Peyer's patch (tissue), 4 donors: ENCODE results near the gene CORO1C. TPM values are rescaled to one million over a fixed set of nuclear protein-coding genes. Genes with fewer than 3 reads are reported as not detected.

ENCODE experiments used
- DNase-seq, 3 donors: peaks; one replicate each; pipeline ENCODE4 v3.0.0-alpha.2; 2017 to 2019
- H3K27ac ChIP-seq, 4 donors: fragments of 200-600 bp; sonication (generic); one replicate each; pipeline ENCODE4 v1.5.1; 2016 to 2019
- H3K27me3 ChIP-seq, 2 donors: fragments of 200-600 bp; sonication (generic); one replicate each; pipeline ENCODE4 v1.5.1; 2019
- H3K36me3 ChIP-seq, 3 donors: fragments of 200-600 bp; sonication (generic); one replicate each; pipeline ENCODE4 v1.5.1; 2016 to 2019
- H3K4me1 ChIP-seq, 4 donors: fragments of 200-600 bp; sonication (generic); one replicate each; pipeline ENCODE4 v1.5.1; 2016 to 2019
- H3K4me3 ChIP-seq, 4 donors: fragments of 200-600 bp; sonication (generic); 1 replicate in 3 of 4; 2 replicates in 1 of 4; pipeline ENCODE4 v1.5.1; 2016 to 2019; ENCODE audit warnings: mild to moderate bottlenecking in 1 of 4
- H3K9me3 ChIP-seq, 4 donors: fragments of 200-600 bp; sonication (generic); one replicate each; pipeline ENCODE4 v1.5.1; 2016 to 2019; ENCODE audit warnings: mild to moderate bottlenecking in 1 of 4
- CTCF ChIP-seq, 6 experiments: fragments of 450-650 bp in 4 of 6; fragments of 200-600 bp in 2 of 6; sonication (generic) in 1 of 6; IDR thresholded peaks; one replicate each; pipeline ENCODE4 v1.5.1; 2017 to 2019; ENCODE audit warnings: antibody characterized with exemption in 6 of 6, mild to moderate bottlenecking in 3 of 6, moderate library complexity in 1 of 6
- POLR2A ChIP-seq, 2 donors: fragments of 450-650 bp; IDR thresholded peaks; one replicate each; pipeline ENCODE4 v1.5.1; 2017; ENCODE audit warnings: antibody characterized with exemption in 2 of 2, mild to moderate bottlenecking in 2 of 2, moderate library complexity in 2 of 2
- total RNA-seq, 4 donors: library from RNA; depleted of rRNA; stranded (reverse); fragments of >200 nt; gene quantifications; one replicate each; pipeline ENCODE4 v1.1.0, GENCODE V29; 2016

Gene CORO1C
- total RNA-seq, 4 donors from 2014 or later = 76.3 to 144 (median 87.4) TPM

GRCh38 chr12:108605690-108606406 is 125.5 kb downstream of the CORO1C start:
- no peaks in the 10 kb centered on the region for H3K27me3 ChIP-seq
- no peaks in the 10 kb centered on the region for H3K4me1 ChIP-seq
- H3K36me3 ChIP-seq = no peaks in the 10 kb centered on the region
- H3K4me3 ChIP-seq = no peak overlapping the region
- no peak overlapping the region for H3K27ac ChIP-seq
- H3K9me3 ChIP-seq = no peaks in the 10 kb centered on the region
- no peak for TF ChIP-seq POLR2A (IDR thresholded peaks at IDR 0.05)
- no peak for DNase-seq

DNA sequence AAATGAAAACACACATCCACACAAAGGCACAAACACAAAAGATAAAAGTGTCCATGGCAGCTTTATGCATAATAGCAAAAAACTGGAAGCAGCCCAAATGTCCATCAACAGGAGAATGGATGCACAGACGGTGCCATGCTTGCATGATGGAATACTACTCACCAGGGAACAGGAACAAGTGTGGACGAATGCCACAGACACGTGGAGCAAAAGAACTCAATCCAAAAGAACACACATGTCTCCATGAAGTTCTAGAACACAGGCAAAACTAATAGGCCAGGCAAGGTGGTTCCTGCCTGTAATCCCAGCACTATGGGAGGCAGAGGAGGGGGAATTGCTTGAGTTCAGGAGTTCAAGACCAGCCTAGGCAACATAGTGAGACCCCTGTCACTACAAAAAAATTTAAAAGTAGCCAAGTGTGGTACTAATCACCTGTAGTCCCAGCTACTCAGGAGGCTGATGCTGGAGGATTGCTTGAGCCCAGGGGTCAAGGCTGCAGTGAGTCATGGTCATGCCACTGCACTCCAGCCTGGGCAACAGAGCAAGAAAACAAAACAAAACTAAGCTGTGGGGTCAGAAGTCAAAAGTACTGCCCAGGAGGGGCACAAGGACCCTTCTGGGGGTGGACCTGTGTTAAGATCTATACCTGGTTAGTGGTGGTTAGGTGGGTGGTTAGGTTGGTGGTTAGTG is 126.2 kb downstream of the CORO1C start:
- Histone ChIP-seq H3K27ac (no peak overlapping the region), H3K4me3 (no peak overlapping the region), H3K27me3 (no peaks in the 10 kb centered on the region), H3K36me3 (no peaks in the 10 kb centered on the region), H3K4me1 (no peaks in the 10 kb centered on the region), H3K9me3 (no peaks in the 10 kb centered on the region)
- DNase-seq = no peak
- TF ChIP-seq POLR2A (IDR thresholded peaks at IDR 0.05) (no peak), CTCF (IDR thresholded peaks at IDR 0.05) (no peak)

DNA sequence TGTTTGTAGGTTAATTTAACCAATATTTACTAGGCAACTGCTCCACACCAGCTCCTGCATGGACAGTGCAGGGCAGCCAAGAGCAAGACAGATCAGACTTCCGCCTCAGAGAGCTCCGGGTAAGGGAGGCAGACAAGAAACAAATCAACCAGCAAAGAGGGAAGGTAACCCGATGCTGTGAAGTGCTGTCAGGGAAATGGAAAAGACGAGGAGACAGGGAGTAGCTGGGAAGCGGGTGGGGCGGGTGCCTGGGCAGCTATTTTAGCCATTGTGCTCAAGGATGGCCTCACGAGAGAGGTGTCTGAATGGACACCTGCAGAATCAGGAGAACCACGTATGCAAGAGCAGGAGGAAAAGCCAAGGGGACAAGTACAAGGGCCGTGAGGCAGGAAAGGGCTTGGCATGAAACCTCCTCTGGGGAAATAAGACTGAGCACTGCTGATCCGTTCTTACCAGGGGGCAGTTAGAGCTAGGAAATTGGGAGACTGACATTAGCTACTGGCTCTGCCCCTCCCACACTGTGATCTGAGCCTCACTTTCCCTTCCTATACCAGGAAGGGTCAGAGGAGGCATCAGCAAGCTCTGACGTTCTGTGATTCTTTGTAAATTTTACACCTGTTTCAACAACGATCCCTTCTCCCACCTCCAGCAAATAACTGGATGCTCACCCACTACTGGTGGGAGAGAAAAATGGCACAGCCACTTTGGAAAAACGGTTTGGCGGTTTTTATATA is 126.9 kb downstream of the CORO1C start:
- H3K4me1 ChIP-seq = no peaks in the 10 kb centered on the region
- no peak for DNase-seq
- H3K27ac ChIP-seq = no peak overlapping the region
- TF ChIP-seq POLR2A (IDR thresholded peaks at IDR 0.05) (no peak), CTCF (IDR thresholded peaks at IDR 0.05) (no peak)
- H3K4me3 ChIP-seq = no peak overlapping the region
- no peaks in the 10 kb centered on the region for H3K9me3 ChIP-seq
- H3K36me3 ChIP-seq = no peaks in the 10 kb centered on the region
- no peaks in the 10 kb centered on the region for H3K27me3 ChIP-seq

GRCh38 chr12:108603743-108604142 is 127.6 kb downstream of the CORO1C start:
- no peak for TF ChIP-seq POLR2A (IDR thresholded peaks at IDR 0.05)
- no peak for TF ChIP-seq CTCF (IDR thresholded peaks at IDR 0.05)
- Histone ChIP-seq H3K36me3 (no peaks in the 10 kb centered on the region), H3K4me1 (no peaks in the 10 kb centered on the region), H3K9me3 (no peaks in the 10 kb centered on the region), H3K4me3 (no peak overlapping the region), H3K27ac (no peak overlapping the region), H3K27me3 (no peaks in the 10 kb centered on the region)
- DNase-seq = no peak

- DNase-seq = no peak
- no peak overlapping the region for H3K4me3 ChIP-seq
- TF ChIP-seq POLR2A (IDR thresholded peaks at IDR 0.05) (no peak), CTCF (IDR thresholded peaks at IDR 0.05) (no peak)
- no peaks in the 10 kb centered on the region for H3K9me3 ChIP-seq
- H3K4me1 ChIP-seq = no peaks in the 10 kb centered on the region
- no peaks in the 10 kb centered on the region for H3K27me3 ChIP-seq
- no peak overlapping the region for H3K27ac ChIP-seq
- no peaks in the 10 kb centered on the region for H3K36me3 ChIP-seq
Measured at GRCh38 chr12:108602976-108603704, 128.2 kb downstream of the CORO1C start.
